Activated CD4-positive, CD25-positive, alpha-beta regulatory T cell treated with anti-CD3 and anti-CD28 coated beads, Interleukin-2, amount 50 U/mL, for 72 hours (primary cell): ENCODE measurements around the gene MAP2K2.

Experiments
- DNase-seq: peaks from one replicate; pipeline ENCODE4 v3.0.0; 2021

Gene MAP2K2

GRCh38 chr19:4077800-4078684, 45.9 kb downstream of the MAP2K2 start:
- peak; percentile 59 for DNase-seq

- no peak for DNase-seq
These were observed 46.9 kb downstream of the MAP2K2 start for GRCh38 chr19:4077007-4077374.

GRCh38 chr19:4075373-4075772, 48.5 kb downstream of the MAP2K2 start:
- no peak for DNase-seq

- DNase-seq = no peak
These were observed 52.3 kb downstream of the MAP2K2 start for GRCh38 chr19:4071610-4072009.

- DNase-seq = peak; percentile 63
These were observed 54.5 kb downstream of the MAP2K2 start for GRCh38 chr19:4069331-4069959.

- DNase-seq = no peak
These were observed 55.6 kb downstream of the MAP2K2 start for GRCh38 chr19:4068047-4068966.

GRCh38 chr19:4067396-4068046, 56.4 kb downstream of the MAP2K2 start:
- DNase-seq = no peak

- peak; percentile 75 for DNase-seq
These were observed 57.1 kb downstream of the MAP2K2 start, which contains the start of gene ZBTB7A for GRCh38 chr19:4066682-4067395. Gene ZBTB7A, minus strand, starts transcription at chr19:4066899. Its CDS starts 11,667 bp downstream, at chr19:4055232.

GRCh38 chr19:4066176-4066606, 57.7 kb downstream of the MAP2K2 start:
- DNase-seq = no peak

- peak; percentile 99 for DNase-seq
These were observed 58.3 kb downstream of the MAP2K2 start for GRCh38 chr19:4065430-4066175.

GRCh38 chr19:4064496-4065260, 59.2 kb downstream of the MAP2K2 start:
- peak; percentile 59 for DNase-seq

GRCh38 chr19:4064149-4064495, 59.8 kb downstream of the MAP2K2 start:
- DNase-seq = no peak

GRCh38 chr19:4063369-4064148, 60.4 kb downstream of the MAP2K2 start:
- no peak for DNase-seq

- no peak for DNase-seq
These were observed 61.2 kb downstream of the MAP2K2 start for GRCh38 chr19:4062419-4063368.

GRCh38 chr19:4061683-4062418, 62.1 kb downstream of the MAP2K2 start:
- no peak for DNase-seq

- no peak for DNase-seq
These were observed 62.7 kb downstream of the MAP2K2 start for GRCh38 chr19:4061178-4061682.

- no peak for DNase-seq
These were observed 63.2 kb downstream of the MAP2K2 start for GRCh38 chr19:4060621-4061177.
